K562 (cell line): ENCODE measurements around the gene TIGAR. TPM values are rescaled to one million over a fixed set of nuclear protein-coding genes. Genes with fewer than 3 reads are reported as not detected.

Experiments used
- BCOR ChIP-seq: fragments of 450-650 bp; IDR thresholded peaks from 2 replicates; pipeline ENCODE4 v1.6.1; 2016
- DNMT1 ChIP-seq: fragments of 450-650 bp; IDR thresholded peaks from 2 replicates; pipeline ENCODE4 v1.6.1; 2016; ENCODE audit warnings: antibody characterized with exemption, mild to moderate bottlenecking
- L3MBTL2 ChIP-seq: fragments of 450-650 bp; IDR thresholded peaks from 2 replicates; pipeline ENCODE4 v1.6.1; 2016; ENCODE audit warnings: mild to moderate bottlenecking, moderate library complexity
- MAX ChIP-seq: sonication (generic); formaldehyde crosslinking; IDR thresholded peaks from 2 replicates; pipeline ENCODE4 v1.9.0; 2022; ENCODE audit warnings: mild to moderate bottlenecking, missing genetic modification reagents
- NR2C1 ChIP-seq, 2 experiments: fragments of 450-650 bp; IDR thresholded peaks; 2 replicates each; pipeline ENCODE4 v1.6.1; 2017; ENCODE audit warnings: mild to moderate bottlenecking in 2 of 2, antibody characterized with exemption in 1 of 2, inconsistent platforms in 1 of 2, missing compliant biosample characterization in 1 of 2, missing genetic modification characterization in 1 of 2
- RBFOX2 ChIP-seq: fragments of 200-400 bp; formaldehyde crosslinking; IDR thresholded peaks from 2 replicates; pipeline ENCODE4 v1.6.1; 2017; ENCODE audit warnings: low read depth, mild to moderate bottlenecking, low read length, moderate library complexity
- polyA plus RNA-seq, 8 experiments: library from polyadenylated mRNA; depleted of rRNA in 4 of 8; stranded (reverse) in 5 of 8; unstranded in 3 of 8; fragments of >200 nt; fragmentation: Nextera tagmentation in 2 of 8; fragmentation: Illumina TruSeq in 1 of 8; extraction: Ambion mirVana in 2 of 8; extraction: Trizol in 1 of 8; gene quantifications; 2 replicates each; pipeline versions ENCODE4 v1.2.1 to v1.2.3, GENCODE V29; 2011 to 2014; ENCODE audit warnings: inconsistent platforms in 1 of 8, missing spikeins in 1 of 8
- total RNA-seq, 7 experiments: library from RNA; depleted of rRNA in 6 of 7; stranded (reverse); fragments of >200 nt in 6 of 7; fragmentation: Illumina TruSeq in 2 of 7; extraction: Trizol in 2 of 7; gene quantifications; 2 replicates each; pipeline versions ENCODE4 v1.2.1 to v1.2.3, GENCODE V29; 2011 to 2021; ENCODE audit warnings: low replicate concordance in 1 of 7
- TF ChIP-seq, protein P1 (sequence below): fragments of 250-450 bp; sonication (Bioruptor Pico); IDR thresholded peaks from 2 replicates; pipeline ENCODE4 v1.5.0; 2021; ENCODE audit warnings: mild to moderate bottlenecking, borderline replicate concordance
- TF ChIP-seq, protein P2 (sequence below): sonication (generic); formaldehyde crosslinking; IDR thresholded peaks from 2 replicates; pipeline ENCODE4 v1.5.0; 2020; ENCODE audit warnings: missing genetic modification reagents

TIGAR gene
- total and polyA plus RNA-seq, 9 of the 15 experiments (the other 6 are each of a cell fraction or from before 2014, with no cell fraction given): 0.11 to 1.0 (median 0.53) TPM; not detected in 2

- TF ChIP-seq BCOR (no peak), NR2C1 (IDR thresholded peaks at IDR 0.05) (peak; percentile 23; the same call in 1 of the 2 replicates), NR2C1 (tag; IDR thresholded peaks at IDR 0.05) (no peak), MAX (CRISPR knock-in tag) (no peak), RBFOX2 (peak; percentile 57), DNMT1 (no peak), L3MBTL2 (no peak)
- TF ChIP-seq, protein P1, sequence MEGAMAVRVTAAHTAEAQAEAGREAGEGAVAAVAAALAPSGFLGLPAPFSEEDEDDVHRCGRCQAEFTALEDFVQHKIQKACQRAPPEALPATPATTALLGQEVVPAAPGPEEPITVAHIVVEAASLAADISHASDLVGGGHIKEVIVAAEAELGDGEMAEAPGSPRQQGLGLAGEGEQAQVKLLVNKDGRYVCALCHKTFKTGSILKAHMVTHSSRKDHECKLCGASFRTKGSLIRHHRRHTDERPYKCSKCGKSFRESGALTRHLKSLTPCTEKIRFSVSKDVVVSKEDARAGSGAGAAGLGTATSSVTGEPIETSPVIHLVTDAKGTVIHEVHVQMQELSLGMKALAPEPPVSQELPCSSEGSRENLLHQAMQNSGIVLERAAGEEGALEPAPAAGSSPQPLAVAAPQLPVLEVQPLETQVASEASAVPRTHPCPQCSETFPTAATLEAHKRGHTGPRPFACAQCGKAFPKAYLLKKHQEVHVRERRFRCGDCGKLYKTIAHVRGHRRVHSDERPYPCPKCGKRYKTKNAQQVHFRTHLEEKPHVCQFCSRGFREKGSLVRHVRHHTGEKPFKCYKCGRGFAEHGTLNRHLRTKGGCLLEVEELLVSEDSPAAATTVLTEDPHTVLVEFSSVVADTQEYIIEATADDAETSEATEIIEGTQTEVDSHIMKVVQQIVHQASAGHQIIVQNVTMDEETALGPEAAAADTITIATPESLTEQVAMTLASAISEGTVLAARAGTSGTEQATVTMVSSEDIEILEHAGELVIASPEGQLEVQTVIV: no peak
- TF ChIP-seq, protein P2, sequence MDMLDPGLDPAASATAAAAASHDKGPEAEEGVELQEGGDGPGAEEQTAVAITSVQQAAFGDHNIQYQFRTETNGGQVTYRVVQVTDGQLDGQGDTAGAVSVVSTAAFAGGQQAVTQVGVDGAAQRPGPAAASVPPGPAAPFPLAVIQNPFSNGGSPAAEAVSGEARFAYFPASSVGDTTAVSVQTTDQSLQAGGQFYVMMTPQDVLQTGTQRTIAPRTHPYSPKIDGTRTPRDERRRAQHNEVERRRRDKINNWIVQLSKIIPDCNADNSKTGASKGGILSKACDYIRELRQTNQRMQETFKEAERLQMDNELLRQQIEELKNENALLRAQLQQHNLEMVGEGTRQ (CRISPR knock-in tag): no peak
Measured at GRCh38 chr12:4280351-4281163, 40.5 kb upstream of the TIGAR start (continued).
